WERI-Rb-1 (cell line): Measurements from ENCODE around the gene INS.
A peak's percentile ranks its signal among the peaks of the same experiment; 100 is the strongest.

Experiments used
- DNase-seq: peaks from one replicate; pipeline ENCODE4 v3.0.0-alpha.2; 2020
- H3K27ac ChIP-seq: fragments of 250-450 bp; sonication (Bioruptor Pico); 2 replicates; pipeline ENCODE4 v1.5.1; 2020; ENCODE audit warnings: mild to moderate bottlenecking, moderate library complexity
- H3K27me3 ChIP-seq: fragments of 250-450 bp; sonication (Bioruptor Pico); 2 replicates; pipeline ENCODE4 v1.5.1; 2021; ENCODE audit warnings: mild to moderate bottlenecking, low read depth, moderate library complexity; ENCODE audit not compliant: insufficient read depth, severe bottlenecking
- H3K36me3 ChIP-seq: fragments of 250-450 bp; sonication (Bioruptor Pico); 2 replicates; pipeline ENCODE4 v1.5.1; 2020; ENCODE audit warnings: mild to moderate bottlenecking, moderate library complexity
- H3K4me3 ChIP-seq: 2 replicates; pipeline ENCODE4 v1.5.1; 2011; ENCODE audit warnings: low read depth, mild to moderate bottlenecking, control low read depth, low read length
- H3K9me3 ChIP-seq: fragments of 250-450 bp; sonication (Bioruptor Pico); 2 replicates; pipeline ENCODE4 v1.5.1; 2021; ENCODE audit warnings: mild to moderate bottlenecking, moderate library complexity; ENCODE audit not compliant: severe bottlenecking
- CTCF ChIP-seq: IDR thresholded peaks from 2 replicates; pipeline ENCODE4 v1.5.1; 2011; ENCODE audit warnings: low read depth, mild to moderate bottlenecking, control low read depth, inconsistent platforms, low read length

INS gene

GRCh38 chr11:2158966-2159365 lies 2.0 kb downstream of the INS start:
- H3K36me3 ChIP-seq, result no peaks in the 10 kb centered on the region
- TF ChIP-seq CTCF, result no peak
- no peak for DNase-seq
- H3K4me3 ChIP-seq, result no peak overlapping the region
- H3K9me3 ChIP-seq, result no peaks in the 10 kb centered on the region
- H3K27ac ChIP-seq, result no peak overlapping the region
- peaks cover 77% of the 10 kb centered on the region for H3K27me3 ChIP-seq

GRCh38 chr11:2158296-2158737 lies 2.7 kb downstream of the INS start:
- DNase-seq, result no peak
- no peaks in the 10 kb centered on the region for H3K36me3 ChIP-seq

GRCh38 chr11:2157294-2158040 lies 3.5 kb downstream of the INS start:
- H3K27me3 ChIP-seq, result peaks cover 81% of the 10 kb centered on the region
- H3K36me3 ChIP-seq, result no peaks in the 10 kb centered on the region
- no peak for DNase-seq
- no peak overlapping the region for H3K4me3 ChIP-seq
- no peaks in the 10 kb centered on the region for H3K9me3 ChIP-seq
- H3K27ac ChIP-seq, result no peak overlapping the region
- TF ChIP-seq CTCF, result no peak

More at GRCh38 chr11:2158296-2158737, 2.7 kb downstream of the INS start:
- Histone ChIP-seq H3K9me3 (no peaks in the 10 kb centered on the region), H3K27ac (no peak overlapping the region), H3K4me3 (no peak overlapping the region), H3K27me3 (peaks cover 81% of the 10 kb centered on the region)
- TF ChIP-seq CTCF, result no peak

- no peaks in the 10 kb centered on the region for H3K9me3 ChIP-seq
- H3K36me3 ChIP-seq, result no peaks in the 10 kb centered on the region
- no peak overlapping the region for H3K4me3 ChIP-seq
- no peak overlapping the region for H3K27ac ChIP-seq
- peak; percentile 93 for TF ChIP-seq CTCF
- H3K27me3 ChIP-seq, result peaks cover 82% of the 10 kb centered on the region
- peak; percentile 80 for DNase-seq
These were observed 4.4 kb downstream of the INS start for GRCh38 chr11:2156416-2157182.

GRCh38 chr11:2155511-2155910 lies 5.5 kb downstream of the INS start:
- TF ChIP-seq CTCF, result no peak
- H3K27ac ChIP-seq, result no peak overlapping the region
- no peak for DNase-seq
- peaks cover 86% of the 10 kb centered on the region for H3K27me3 ChIP-seq
- H3K9me3 ChIP-seq, result no peaks in the 10 kb centered on the region
- H3K36me3 ChIP-seq, result no peaks in the 10 kb centered on the region
- H3K4me3 ChIP-seq, result no peak overlapping the region
